Esophagus muscularis mucosa (tissue), 4 donors: ENCODE data around the gene SLC17A9. TPM values are rescaled to one million over a fixed set of nuclear protein-coding genes. Genes with fewer than 3 reads are reported as not detected.

Experiments used
- DNase-seq: peaks from one replicate; pipeline ENCODE4 v3.0.0-alpha.2; 2017; ENCODE audit errors: extremely low spot score
- H3K27ac ChIP-seq, 4 donors: fragments of 200-600 bp; sonication (generic); replicated peaks in 1 of 4; 1 replicate in 3 of 4; 2 replicates in 1 of 4; pipeline ENCODE4 v1.5.1; 2016 to 2019; ENCODE audit warnings: mild to moderate bottlenecking in 1 of 4
- H3K27me3 ChIP-seq, 4 donors: fragments of 200-600 bp; sonication (generic); one replicate each; pipeline versions ENCODE4 v1.5.1 to v1.6.0; 2016 to 2019
- H3K36me3 ChIP-seq, 4 donors: fragments of 200-600 bp; sonication (generic); one replicate each; pipeline ENCODE4 v1.5.1; 2016 to 2019
- H3K4me1 ChIP-seq, 4 donors: fragments of 200-600 bp; sonication (generic); one replicate each; pipeline ENCODE4 v1.5.1; 2016 to 2019
- H3K4me3 ChIP-seq, 4 donors: fragments of 200-600 bp; sonication (generic); 1 replicate in 2 of 4; 2 replicates in 2 of 4; pipeline ENCODE4 v1.5.1; 2016 to 2019; ENCODE audit warnings: mild to moderate bottlenecking in 4 of 4, moderate library complexity in 1 of 4
- H3K9me3 ChIP-seq, 4 donors: fragments of 200-600 bp; sonication (generic); 1 replicate in 3 of 4; 2 replicates in 1 of 4; pipeline ENCODE4 v1.5.1; 2016 to 2019
- CTCF ChIP-seq, 3 experiments: fragments of 200-600 bp in 2 of 3; fragments of 450-650 bp in 1 of 3; sonication (generic) in 2 of 3; IDR thresholded peaks; one replicate each; pipeline ENCODE4 v1.5.1; 2017 to 2019; ENCODE audit warnings: antibody characterized with exemption in 3 of 3, mild to moderate bottlenecking in 2 of 3, moderate library complexity in 1 of 3
- EP300 ChIP-seq: sonication (generic); formaldehyde crosslinking; IDR thresholded peaks from one replicate; pipeline ENCODE4 v1.6.1; 2017; ENCODE audit warnings: antibody characterized with exemption
- POLR2A ChIP-seq: fragments of 450-650 bp; IDR thresholded peaks from one replicate; pipeline ENCODE4 v1.6.1; 2017; ENCODE audit warnings: antibody characterized with exemption, moderate library complexity, mild to moderate bottlenecking, low read depth
- POLR2AphosphoS5 ChIP-seq, 2 donors: sonication (generic); formaldehyde crosslinking; IDR thresholded peaks; one replicate each; pipeline ENCODE4 v1.6.1; 2017; ENCODE audit warnings: antibody characterized with exemption in 2 of 2
- WGBS: methylation state at CpG from one replicate; pipeline ENCODE4 v1.1.5; 2018; 5-methylcytosine and 5-hydroxymethylcytosine counted together
- intact Hi-C: fragments of 100-400 bp; cut with DNase I; formaldehyde crosslinking; loops from one replicate; pipeline ENCODE4 v1.15.1; 2023
- total RNA-seq, 4 donors: library from RNA; depleted of rRNA; stranded (reverse); fragments of >200 nt; gene quantifications; one replicate each; pipeline versions ENCODE4 v1.1.0 to v1.2.1, GENCODE V29; 2016

The SLC17A9 gene
- total RNA-seq, 4 donors from 2014 or later = 2.2 to 5.2 (median 2.7) TPM

GRCh38 chr20:62984666-62985443 lies 32.3 kb downstream of the SLC17A9 start:
- intact Hi-C loops = no loop called here
- 72% methylated on average over 16 of the region's 18 CpGs for WGBS

GRCh38 chr20:62985444-62985778 lies 32.9 kb downstream of the SLC17A9 start:
- Histone ChIP-seq H3K27me3 (peaks cover 0 to 89% (median 17%) of the 10 kb centered on the region in 4 donors), H3K4me1 (peaks cover 0 to 7% (median 0%) of the 10 kb centered on the region in 4 donors), H3K27ac (no peak overlapping the region), H3K9me3 (no peaks in the 10 kb centered on the region), H3K36me3 (no peaks in the 10 kb centered on the region), H3K4me3 (no peak overlapping the region)
- DNase-seq = no peak
- WGBS = 65% methylated on average over 10 of the region's 14 CpGs
- intact Hi-C loops = no loop called here
- TF ChIP-seq POLR2AphosphoS5 (IDR thresholded peaks at IDR 0.05) (no peak), EP300 (no peak), CTCF (IDR thresholded peaks at IDR 0.05) (no peak), POLR2A (no peak)

More at GRCh38 chr20:62984666-62985443, 32.3 kb downstream of the SLC17A9 start:
- no peaks in the 10 kb centered on the region for H3K9me3 ChIP-seq
- no peaks in the 10 kb centered on the region for H3K36me3 ChIP-seq
- peaks cover 0 to 90% (median 20%) of the 10 kb centered on the region in 4 donors for H3K27me3 ChIP-seq
- no peak for TF ChIP-seq EP300
- no peak for TF ChIP-seq POLR2A
- TF ChIP-seq POLR2AphosphoS5 (IDR thresholded peaks at IDR 0.05) = no peak
- TF ChIP-seq CTCF (IDR thresholded peaks at IDR 0.05) = no peak
- no peak overlapping the region for H3K4me3 ChIP-seq
- H3K4me1 ChIP-seq = peaks cover 0 to 8% (median 0%) of the 10 kb centered on the region in 4 donors
- DNase-seq = no peak
- no peak overlapping the region for H3K27ac ChIP-seq

- TF ChIP-seq POLR2AphosphoS5 (IDR thresholded peaks at IDR 0.05) = no peak
- no peak for TF ChIP-seq EP300
- TF ChIP-seq CTCF (IDR thresholded peaks at IDR 0.05) = no peak
- no peak for TF ChIP-seq POLR2A
- Histone ChIP-seq H3K9me3 (no peaks in the 10 kb centered on the region), H3K27ac (no peak overlapping the region), H3K36me3 (no peaks in the 10 kb centered on the region), H3K4me3 (no peak overlapping the region), H3K4me1 (no peaks in the 10 kb centered on the region), H3K27me3 (peaks cover 0 to 89% (median 14%) of the 10 kb centered on the region in 4 donors)
- no peak for DNase-seq
- WGBS = 80% methylated on average over 6 of the region's 6 CpGs
- intact Hi-C loops = no loop called here
These were observed 33.8 kb downstream of the SLC17A9 start for GRCh38 chr20:62986257-62986800.

GRCh38 chr20:62987114-62987513 lies 34.6 kb downstream of the SLC17A9 start:
- 59% methylated on average over 8 of the region's 10 CpGs for WGBS
- no peaks in the 10 kb centered on the region for H3K4me1 ChIP-seq
- TF ChIP-seq POLR2A (no peak), EP300 (no peak), POLR2AphosphoS5 (IDR thresholded peaks at IDR 0.05) (no peak), CTCF (IDR thresholded peaks at IDR 0.05) (no peak)
- H3K4me3 ChIP-seq = no peak overlapping the region
- H3K9me3 ChIP-seq = no peaks in the 10 kb centered on the region
- DNase-seq = no peak
- H3K27ac ChIP-seq = no peak overlapping the region
- intact Hi-C loops = no loop called here
- peaks cover 0 to 88% (median 7%) of the 10 kb centered on the region in 4 donors for H3K27me3 ChIP-seq
- no peaks in the 10 kb centered on the region for H3K36me3 ChIP-seq
